ENCODE measurements around the gene ALPI. TPM values are rescaled to one million over a fixed set of nuclear protein-coding genes. Genes with fewer than 3 reads are reported as not detected.
"Not testable (repeated sequence)": the region's sequence is repeated elsewhere in the genome, so short reads cannot be mapped to it uniquely, and the experiment has no call there.

The ALPI gene
- total RNA-seq, 5 donors from 2014 or later (not counting 1 experiment from before 2014, with no cell fraction given), result not detected

GRCh38 chr2:232440220-232441018, 15.5 kb upstream of the ALPI start:
- H3K27me3 ChIP-seq (replicated peaks in 1 of 2; ENCODE audit: control insufficient read depth in 2 of 2, extremely low read depth in 1 of 2, insufficient read depth in 2 of 2, low read length in 1 of 2), result peaks cover 0 to 37% of the 10 kb centered on the region in 2 experiments
- CTCF ChIA-PET, result interaction anchor here in 1 of 2 donors (0.6 to 1.1 kb wide), 3 partner anchors 11 to 589 kb away, joined by 4 read pairs; no protein-coding TSS in a partner anchor
- 6% methylated on average over 6 of the region's 16 CpGs for WGBS (ENCODE audit: insufficient coverage)
- H3K36me3 Mint-ChIP-seq; H3K36me3 ChIP-seq (ENCODE audit: control insufficient read depth in 2 of 2, extremely low read depth in 1 of 2, insufficient read depth in 1 of 2, low read length in 1 of 2); H3K4me1 ChIP-seq (ENCODE audit: control insufficient read depth in 1 of 2, extremely low read depth in 1 of 2, insufficient read depth in 2 of 2, low read length in 2 of 2); POLR2A ChIA-PET; H3K27me3 Mint-ChIP-seq; H3K9me3 ChIP-seq; H3K27ac Mint-ChIP-seq; H3K4me3 ChIP-seq (ENCODE audit: control insufficient read depth in 1 of 2, extremely low read depth in 1 of 2, low read length in 1 of 2); H3K9me3 Mint-ChIP-seq; H3K27ac ChIP-seq (ENCODE audit: low read length): not testable (repeated sequence)
- DNase-seq, result peak; percentile 56 to 89 (median 81)
- peak overlapping the region in 1 of 3 donors; percentile 50 for H3K4me3 Mint-ChIP-seq
- peaks cover 8 to 11% (median 9%) of the 10 kb centered on the region in 3 donors for H3K4me1 Mint-ChIP-seq
- ATAC-seq (replicated peaks in 1 of 4), result peak; percentile 81 to 90 (median 86)

GRCh38 chr2:232441147-232441651, 14.8 kb upstream of the ALPI start:
- Histone ChIP-seq H3K36me3 (ENCODE audit: control insufficient read depth in 2 of 2, extremely low read depth in 1 of 2, insufficient read depth in 1 of 2, low read length in 1 of 2) (no peaks in the 10 kb centered on the region), H3K4me3 (ENCODE audit: control insufficient read depth in 1 of 2, extremely low read depth in 1 of 2, low read length in 1 of 2) (no peak overlapping the region), H3K9me3 (no peaks in the 10 kb centered on the region), H3K4me1 (ENCODE audit: control insufficient read depth in 1 of 2, extremely low read depth in 1 of 2, insufficient read depth in 2 of 2, low read length in 2 of 2) (peaks cover 0 to 10% of the 10 kb centered on the region in 2 experiments), H3K27me3 (replicated peaks in 1 of 2; ENCODE audit: control insufficient read depth in 2 of 2, extremely low read depth in 1 of 2, insufficient read depth in 2 of 2, low read length in 1 of 2) (peaks cover 0 to 37% of the 10 kb centered on the region in 2 experiments), H3K27ac (ENCODE audit: low read length) (no peak overlapping the region)
- ATAC-seq (replicated peaks in 1 of 4) (no peak), DNase-seq (no peak)
- ChIA-PET CTCF (interaction anchor here in 1 of 2 donors (0.6 kb wide), 1 partner anchor 559 kb away, joined by 5 read pairs; no protein-coding TSS in a partner anchor), POLR2A (no interaction called here)
- Mint-ChIP-seq H3K36me3 (no peaks in the 10 kb centered on the region), H3K9me3 (no peaks in the 10 kb centered on the region), H3K4me3 (no peak overlapping the region), H3K27me3 (peaks cover 3 to 6% of the 10 kb centered on the region in 2 donors), H3K27ac (no peak overlapping the region), H3K4me1 (peaks cover 8 to 11% (median 9%) of the 10 kb centered on the region in 3 donors)
- 63% methylated on average over 9 of the region's 12 CpGs for WGBS (ENCODE audit: insufficient coverage)

GRCh38 chr2:232441922-232442321, 14.0 kb upstream of the ALPI start:
- H3K27ac Mint-ChIP-seq; H3K36me3 Mint-ChIP-seq; H3K27ac ChIP-seq (ENCODE audit: low read length); H3K9me3 Mint-ChIP-seq; POLR2A ChIA-PET; H3K4me1 ChIP-seq (ENCODE audit: control insufficient read depth in 1 of 2, extremely low read depth in 1 of 2, insufficient read depth in 2 of 2, low read length in 2 of 2); H3K9me3 ChIP-seq; DNase-seq; ATAC-seq (replicated peaks in 1 of 4); H3K4me3 ChIP-seq (ENCODE audit: control insufficient read depth in 1 of 2, extremely low read depth in 1 of 2, low read length in 1 of 2); H3K4me3 Mint-ChIP-seq; H3K27me3 Mint-ChIP-seq; H3K36me3 ChIP-seq (ENCODE audit: control insufficient read depth in 2 of 2, extremely low read depth in 1 of 2, insufficient read depth in 1 of 2, low read length in 1 of 2); CTCF ChIA-PET: not testable (repeated sequence)
- H3K27me3 ChIP-seq (replicated peaks in 1 of 2; ENCODE audit: control insufficient read depth in 2 of 2, extremely low read depth in 1 of 2, insufficient read depth in 2 of 2, low read length in 1 of 2), result peaks cover 0 to 34% of the 10 kb centered on the region in 2 experiments
- peaks cover 8 to 11% (median 9%) of the 10 kb centered on the region in 3 donors for H3K4me1 Mint-ChIP-seq
- WGBS (ENCODE audit: insufficient coverage), result 82% methylated on average over 4 of the region's 10 CpGs

- H3K27me3 ChIP-seq (replicated peaks in 1 of 2; ENCODE audit: control insufficient read depth in 2 of 2, extremely low read depth in 1 of 2, insufficient read depth in 2 of 2, low read length in 1 of 2), result peaks cover 0 to 34% of the 10 kb centered on the region in 2 experiments
- H3K4me1 ChIP-seq (ENCODE audit: control insufficient read depth in 1 of 2, extremely low read depth in 1 of 2, insufficient read depth in 2 of 2, low read length in 2 of 2); POLR2A ChIA-PET; CTCF ChIA-PET; DNase-seq; H3K9me3 Mint-ChIP-seq; H3K4me3 ChIP-seq (ENCODE audit: control insufficient read depth in 1 of 2, extremely low read depth in 1 of 2, low read length in 1 of 2); ATAC-seq (replicated peaks in 1 of 4); H3K36me3 Mint-ChIP-seq; H3K36me3 ChIP-seq (ENCODE audit: control insufficient read depth in 2 of 2, extremely low read depth in 1 of 2, insufficient read depth in 1 of 2, low read length in 1 of 2); H3K27ac ChIP-seq (ENCODE audit: low read length); H3K4me3 Mint-ChIP-seq; H3K27me3 Mint-ChIP-seq; H3K27ac Mint-ChIP-seq; H3K9me3 ChIP-seq: not testable (repeated sequence)
- 80% methylated on average over 11 of the region's 13 CpGs for WGBS (ENCODE audit: insufficient coverage)
- H3K4me1 Mint-ChIP-seq, result peaks cover 8 to 11% (median 9%) of the 10 kb centered on the region in 3 donors
Observed at GRCh38 chr2:232442431-232442830, 13.5 kb upstream of the ALPI start.

- ATAC-seq (replicated peaks in 1 of 4); H3K36me3 ChIP-seq (ENCODE audit: control insufficient read depth in 2 of 2, extremely low read depth in 1 of 2, insufficient read depth in 1 of 2, low read length in 1 of 2); H3K27ac ChIP-seq (ENCODE audit: low read length); POLR2A ChIA-PET; DNase-seq; H3K9me3 Mint-ChIP-seq; H3K4me3 Mint-ChIP-seq; H3K27me3 Mint-ChIP-seq; CTCF ChIA-PET; H3K4me3 ChIP-seq (ENCODE audit: control insufficient read depth in 1 of 2, extremely low read depth in 1 of 2, low read length in 1 of 2); H3K27ac Mint-ChIP-seq; H3K36me3 Mint-ChIP-seq; H3K4me1 ChIP-seq (ENCODE audit: control insufficient read depth in 1 of 2, extremely low read depth in 1 of 2, insufficient read depth in 2 of 2, low read length in 2 of 2); H3K9me3 ChIP-seq: not testable (repeated sequence)
- peaks cover 8 to 11% (median 9%) of the 10 kb centered on the region in 3 donors for H3K4me1 Mint-ChIP-seq
- H3K27me3 ChIP-seq (replicated peaks in 1 of 2; ENCODE audit: control insufficient read depth in 2 of 2, extremely low read depth in 1 of 2, insufficient read depth in 2 of 2, low read length in 1 of 2), result peaks cover 0 to 34% of the 10 kb centered on the region in 2 experiments
- no CpG with 5 or more reads among the region's 13 CpGs for WGBS (ENCODE audit: insufficient coverage)
Observed at GRCh38 chr2:232443047-232443446, 12.9 kb upstream of the ALPI start.

GRCh38 chr2:232443669-232444408, 12.1 kb upstream of the ALPI start:
- H3K27ac Mint-ChIP-seq; POLR2A ChIA-PET; H3K36me3 ChIP-seq (ENCODE audit: control insufficient read depth in 2 of 2, extremely low read depth in 1 of 2, insufficient read depth in 1 of 2, low read length in 1 of 2); H3K9me3 Mint-ChIP-seq; H3K27ac ChIP-seq (ENCODE audit: low read length); H3K36me3 Mint-ChIP-seq; H3K9me3 ChIP-seq; H3K27me3 Mint-ChIP-seq; H3K4me1 ChIP-seq (ENCODE audit: control insufficient read depth in 1 of 2, extremely low read depth in 1 of 2, insufficient read depth in 2 of 2, low read length in 2 of 2); CTCF ChIA-PET; ATAC-seq (replicated peaks in 1 of 4); H3K4me3 Mint-ChIP-seq; H3K4me3 ChIP-seq (ENCODE audit: control insufficient read depth in 1 of 2, extremely low read depth in 1 of 2, low read length in 1 of 2); DNase-seq: not testable (repeated sequence)
- 77% methylated on average over 12 of the region's 21 CpGs for WGBS (ENCODE audit: insufficient coverage)
- H3K27me3 ChIP-seq (replicated peaks in 1 of 2; ENCODE audit: control insufficient read depth in 2 of 2, extremely low read depth in 1 of 2, insufficient read depth in 2 of 2, low read length in 1 of 2), result peaks cover 0 to 34% of the 10 kb centered on the region in 2 experiments
- peaks cover 8 to 11% (median 9%) of the 10 kb centered on the region in 3 donors for H3K4me1 Mint-ChIP-seq
